HG03060 (cell line): ENCODE data around the gene LRP1B.

ENCODE experiments used
- ATAC-seq: cut with Tn5 transposase; IDR thresholded peaks from one replicate; pipeline ENCODE4 v1.9.1; 2021; ENCODE audit warnings: low read depth, moderate number of reproducible peaks; ENCODE audit not compliant: unreplicated experiment

The LRP1B gene

GRCh38 chr2:141492816-141493215 lies 638.0 kb downstream of the LRP1B start:
- ATAC-seq = no peak

GRCh38 chr2:141490886-141491285 lies 639.9 kb downstream of the LRP1B start:
- ATAC-seq = no peak

- no peak for ATAC-seq
These were observed 648.1 kb downstream of the LRP1B start for GRCh38 chr2:141482697-141483096.

- ATAC-seq = no peak
These were observed 655.0 kb downstream of the LRP1B start for GRCh38 chr2:141475801-141476200.

- no peak for ATAC-seq
These were observed 662.1 kb downstream of the LRP1B start for GRCh38 chr2:141468761-141469160.

- no peak for ATAC-seq
These were observed 663.5 kb downstream of the LRP1B start for GRCh38 chr2:141467331-141467730.

- ATAC-seq = no peak
These were observed 665.8 kb downstream of the LRP1B start for GRCh38 chr2:141464995-141465394.

- ATAC-seq = no peak
These were observed 672.5 kb downstream of the LRP1B start for GRCh38 chr2:141458351-141458750.

- ATAC-seq = no peak
These were observed 674.9 kb downstream of the LRP1B start for GRCh38 chr2:141455877-141456276.

- ATAC-seq = no peak
These were observed 675.5 kb downstream of the LRP1B start for GRCh38 chr2:141455211-141455826.

GRCh38 chr2:141440072-141440635 lies 690.7 kb downstream of the LRP1B start:
- no peak for ATAC-seq

GRCh38 chr2:141439524-141439923 lies 691.3 kb downstream of the LRP1B start:
- no peak for ATAC-seq

GRCh38 chr2:141438536-141438935 lies 692.3 kb downstream of the LRP1B start:
- ATAC-seq = no peak

GRCh38 chr2:141437521-141437920 lies 693.3 kb downstream of the LRP1B start:
- no peak for ATAC-seq

GRCh38 chr2:141423124-141423523 lies 707.7 kb downstream of the LRP1B start:
- no peak for ATAC-seq

GRCh38 chr2:141417246-141417797 lies 713.5 kb downstream of the LRP1B start:
- ATAC-seq = no peak

- no peak for ATAC-seq
These were observed 719.4 kb downstream of the LRP1B start for GRCh38 chr2:141411419-141411818.

GRCh38 chr2:141399270-141399669 lies 731.5 kb downstream of the LRP1B start:
- ATAC-seq = no peak

- no peak for ATAC-seq
These were observed 737.6 kb downstream of the LRP1B start for GRCh38 chr2:141393214-141393545.

- ATAC-seq = no peak
These were observed 738.2 kb downstream of the LRP1B start for GRCh38 chr2:141392517-141393213.

GRCh38 chr2:141386168-141386567 lies 744.6 kb downstream of the LRP1B start:
- no peak for ATAC-seq

- no peak for ATAC-seq
These were observed 746.1 kb downstream of the LRP1B start for GRCh38 chr2:141384676-141385075.
